ENCODE results near the gene SELENOT.
"Not testable (repeated sequence)": the region's sequence is repeated elsewhere in the genome, so short reads cannot be mapped to it uniquely, and the experiment has no call there.

Gene SELENOT

DNA sequence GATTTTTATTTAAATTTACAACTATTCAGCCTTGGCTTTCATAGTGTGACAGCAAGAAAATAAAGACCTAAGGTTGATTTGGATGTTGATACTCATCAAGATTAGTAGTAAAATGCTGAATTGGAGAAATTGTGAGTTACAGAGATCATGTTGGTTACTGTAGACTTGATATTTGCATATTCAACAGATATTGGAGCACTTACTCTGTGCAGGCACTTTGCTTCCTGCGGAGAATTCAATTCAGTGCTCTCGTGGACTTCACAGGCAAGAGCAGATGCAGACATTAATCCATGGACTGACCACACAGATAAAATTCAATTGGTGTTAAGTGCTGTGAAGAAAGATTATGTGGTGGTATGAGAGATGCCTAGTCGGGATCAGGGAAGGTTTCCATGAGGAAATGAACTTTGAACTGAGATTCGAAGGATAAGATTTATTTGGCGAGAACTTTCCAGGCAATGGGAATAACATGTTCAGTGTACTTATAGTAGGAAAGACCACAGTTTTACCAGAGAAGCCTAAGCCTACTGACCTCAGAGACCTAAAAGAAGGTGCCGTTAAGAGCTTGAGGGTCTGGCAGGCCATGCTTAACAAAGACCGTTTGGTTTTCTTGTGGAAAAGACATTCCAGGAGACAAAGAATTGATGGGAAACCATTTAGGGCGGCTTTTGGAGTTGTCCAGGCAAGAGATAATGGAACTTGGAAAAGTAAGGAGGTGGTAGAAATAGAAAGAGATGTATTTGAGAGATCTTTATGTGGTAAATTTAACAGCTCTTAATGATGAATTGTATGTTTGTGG lies 4.3 kb downstream of the SELENOT start:
- no peak for DNase-seq (ENCODE audit: low spot score)

GRCh38 chr3:150609988-150610387 lies 6.9 kb downstream of the SELENOT start:
- DNase-seq (ENCODE audit: low spot score) = no peak

GRCh38 chr3:150610785-150611184 lies 7.7 kb downstream of the SELENOT start:
- DNase-seq (ENCODE audit: low spot score) = no peak

DNA sequence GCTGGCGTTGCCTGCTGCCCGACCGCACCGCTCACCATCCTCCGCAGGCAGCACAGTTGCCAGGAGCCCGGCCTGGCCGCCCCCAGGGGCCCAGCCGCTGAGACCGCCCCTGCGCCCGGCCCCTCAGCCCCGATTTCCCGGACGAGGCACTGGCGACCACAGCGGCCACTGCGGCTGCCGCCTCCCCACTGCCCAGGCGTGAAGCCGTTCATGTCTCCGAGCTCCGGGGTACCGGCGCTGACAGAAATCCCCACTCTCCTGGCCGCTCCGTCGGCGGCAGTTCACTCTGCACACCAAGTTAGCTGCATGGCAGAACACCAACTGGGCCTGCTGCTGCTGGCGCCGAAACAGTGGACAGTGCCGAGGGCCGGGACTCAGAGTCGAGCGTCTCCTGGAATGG lies 8.5 kb downstream of the SELENOT start:
- no peak for DNase-seq (ENCODE audit: low spot score)

DNA sequence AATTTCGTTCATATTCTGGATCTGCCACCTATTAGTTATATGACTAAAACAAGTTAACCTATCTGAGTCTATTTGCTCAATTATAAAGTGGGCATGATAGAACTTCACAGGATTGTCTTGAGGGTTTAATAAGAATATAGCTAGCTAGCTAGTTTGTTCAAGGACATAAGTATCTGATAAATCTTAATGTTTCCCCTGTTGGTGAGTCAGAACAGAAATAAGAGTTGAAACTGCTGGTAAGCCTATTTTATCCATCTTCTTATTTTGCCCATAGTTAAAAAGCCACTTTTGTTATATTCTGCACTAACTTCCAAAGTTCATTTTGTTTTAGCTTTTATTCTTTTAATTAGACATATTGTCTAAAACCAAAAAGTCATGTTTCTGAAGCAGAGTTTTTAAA lies 9.4 kb downstream of the SELENOT start:
- no peak for DNase-seq (ENCODE audit: low spot score)

- no peak for DNase-seq (ENCODE audit: low spot score)
These were observed 9.9 kb downstream of the SELENOT start for GRCh38 chr3:150613034-150613433.

GRCh38 chr3:150613709-150614480 lies 10.8 kb downstream of the SELENOT start:
- no peak for DNase-seq (ENCODE audit: low spot score)

GRCh38 chr3:150620002-150620689 lies 17.0 kb downstream of the SELENOT start:
- DNase-seq (ENCODE audit: low spot score) = no peak

DNA sequence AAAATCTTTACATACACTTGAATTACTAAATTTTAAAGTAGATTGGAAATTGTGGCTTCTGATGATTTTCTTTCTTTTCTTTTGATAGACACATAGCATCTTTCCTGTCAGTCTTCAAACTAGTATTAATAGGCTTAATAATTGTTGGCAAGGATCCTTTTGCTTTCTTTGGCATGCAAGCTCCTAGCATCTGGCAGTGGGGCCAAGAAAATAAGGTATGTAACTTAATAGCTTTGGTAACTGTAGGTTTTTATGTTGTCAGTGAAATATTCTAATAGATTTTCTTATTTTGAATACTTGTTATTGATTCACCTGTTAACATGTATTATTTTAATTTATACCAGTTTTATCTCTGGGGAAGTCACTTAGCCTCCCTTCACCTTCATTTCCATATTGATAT lies 19.8 kb downstream of the SELENOT start:
- not testable (repeated sequence) for DNase-seq (ENCODE audit: low spot score)

- DNase-seq (ENCODE audit: low spot score) = no peak
These were observed 20.8 kb downstream of the SELENOT start for GRCh38 chr3:150623945-150624344.

DNA sequence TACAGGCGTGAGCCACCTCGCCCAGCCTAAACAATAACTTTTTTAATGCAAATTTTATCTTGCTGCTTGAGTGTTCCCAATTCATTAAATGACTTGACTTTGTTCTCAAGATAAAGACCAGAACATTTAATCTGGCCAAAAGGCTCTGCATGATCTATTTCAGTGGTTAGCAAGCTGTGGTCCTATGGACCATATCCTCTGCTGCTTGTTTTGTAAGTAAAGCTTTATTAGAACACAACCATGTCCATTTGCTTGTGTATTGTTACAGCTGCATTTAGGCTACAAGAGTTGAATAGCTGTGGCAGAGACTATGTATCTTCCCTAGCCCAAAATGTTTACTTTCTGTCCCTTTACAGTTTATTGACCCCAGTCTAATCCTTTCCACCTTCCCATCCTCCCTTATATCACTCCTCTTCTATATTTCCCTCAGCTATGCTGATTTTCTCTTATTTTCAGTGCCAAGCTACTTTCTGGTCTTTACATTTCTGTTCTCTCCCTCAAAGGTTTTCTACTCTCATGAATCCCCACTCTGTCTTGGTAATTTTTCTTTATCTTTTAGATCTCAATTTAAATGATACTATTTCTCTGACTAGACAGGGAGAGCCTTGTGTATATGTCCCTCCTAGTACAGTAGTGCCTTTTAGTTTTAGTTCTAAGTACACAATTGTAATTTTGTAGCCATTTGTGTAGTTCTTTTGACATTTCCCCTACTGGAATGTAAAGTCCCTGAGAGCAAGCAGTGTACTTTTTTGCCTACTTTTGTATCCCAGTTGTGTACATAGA lies 23.2 kb downstream of the SELENOT start:
- DNase-seq (ENCODE audit: low spot score) = no peak

GRCh38 chr3:150627557-150627956 lies 24.4 kb downstream of the SELENOT start:
- DNase-seq (ENCODE audit: low spot score) = no peak

GRCh38 chr3:150631515-150632221 lies 28.5 kb downstream of the SELENOT start:
- no peak for DNase-seq (ENCODE audit: low spot score)

DNA sequence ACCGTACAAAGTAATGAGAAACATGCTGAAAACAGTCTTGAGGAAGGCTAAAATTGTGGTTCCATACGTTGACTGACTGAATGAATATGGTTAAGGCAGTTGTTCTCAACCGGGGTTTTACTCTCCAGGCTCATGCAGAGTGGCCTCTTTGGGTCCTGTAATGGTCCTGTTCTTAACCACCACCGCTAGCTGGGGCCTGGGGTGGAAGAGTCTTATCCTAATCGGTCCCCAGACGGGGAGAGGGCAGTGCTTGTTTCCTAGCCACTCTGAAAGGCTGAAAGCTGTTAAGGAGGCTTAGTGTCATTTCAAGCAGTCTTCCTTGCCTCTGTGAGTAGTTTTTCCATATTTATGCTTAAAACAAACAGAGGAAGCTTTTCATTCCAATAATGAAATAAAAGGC lies 32.0 kb downstream of the SELENOT start:
- DNase-seq (ENCODE audit: low spot score) = no peak

GRCh38 chr3:150635526-150635925 lies 32.4 kb downstream of the SELENOT start:
- no peak for DNase-seq (ENCODE audit: low spot score)

DNA sequence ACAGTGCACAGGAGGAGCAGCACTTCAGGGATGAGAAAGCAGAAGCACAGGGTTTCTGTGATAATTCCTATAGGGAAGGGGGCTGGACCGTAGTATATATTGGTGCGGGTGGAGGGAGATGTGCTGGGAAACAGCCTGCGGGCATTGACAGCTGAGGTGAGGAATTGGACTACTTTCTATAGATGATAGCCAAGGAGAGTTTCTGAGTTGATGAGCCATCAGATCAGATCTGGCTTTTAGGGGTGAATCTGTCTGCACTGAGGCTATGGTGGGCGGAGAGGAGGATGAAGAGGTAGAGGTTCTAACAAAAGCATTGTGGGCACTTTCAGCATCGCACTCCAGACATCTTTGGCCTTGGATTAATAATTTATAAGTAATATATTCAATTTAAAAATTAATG lies 33.1 kb downstream of the SELENOT start:
- no peak for DNase-seq (ENCODE audit: low spot score)

DNA sequence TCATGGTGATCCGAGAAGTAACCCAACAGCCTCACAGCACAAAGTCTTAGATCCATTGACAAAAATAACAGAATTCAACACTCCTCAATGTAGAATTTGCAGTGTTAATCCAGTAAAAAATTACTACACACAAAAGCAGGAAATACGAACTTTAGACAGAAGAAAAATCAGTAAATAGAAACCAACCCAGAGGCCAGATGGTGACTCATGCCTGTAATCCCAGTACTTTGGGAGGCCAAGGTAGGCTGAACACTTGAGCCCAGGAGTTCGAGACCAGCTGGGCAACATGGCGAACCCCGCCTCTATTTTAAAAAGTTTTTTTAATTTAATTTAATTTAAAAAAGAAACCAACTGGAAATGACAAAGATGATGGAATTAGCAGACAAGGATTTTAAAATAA lies 36.1 kb downstream of the SELENOT start:
- DNase-seq (ENCODE audit: low spot score) = no peak

DNA sequence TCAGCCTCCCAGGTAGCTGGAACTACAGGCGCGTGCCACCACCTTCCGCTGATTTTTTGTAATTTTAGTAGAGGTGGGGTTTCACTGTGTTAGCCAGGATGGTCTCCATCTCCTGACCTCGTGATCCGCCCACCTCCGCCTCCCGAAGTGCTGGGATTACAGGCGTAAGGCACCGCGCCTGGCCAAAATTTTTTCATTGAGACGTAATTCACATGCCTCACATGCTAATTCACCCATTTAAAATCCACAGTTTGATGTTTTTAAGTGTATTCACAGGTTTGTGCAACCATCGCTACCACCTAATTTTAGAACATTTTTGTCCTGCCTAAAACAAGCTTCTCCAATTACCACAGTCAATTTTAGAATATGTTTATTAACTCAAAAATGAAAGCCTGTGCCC lies 37.1 kb downstream of the SELENOT start:
- DNase-seq (ENCODE audit: low spot score) = no peak

DNA sequence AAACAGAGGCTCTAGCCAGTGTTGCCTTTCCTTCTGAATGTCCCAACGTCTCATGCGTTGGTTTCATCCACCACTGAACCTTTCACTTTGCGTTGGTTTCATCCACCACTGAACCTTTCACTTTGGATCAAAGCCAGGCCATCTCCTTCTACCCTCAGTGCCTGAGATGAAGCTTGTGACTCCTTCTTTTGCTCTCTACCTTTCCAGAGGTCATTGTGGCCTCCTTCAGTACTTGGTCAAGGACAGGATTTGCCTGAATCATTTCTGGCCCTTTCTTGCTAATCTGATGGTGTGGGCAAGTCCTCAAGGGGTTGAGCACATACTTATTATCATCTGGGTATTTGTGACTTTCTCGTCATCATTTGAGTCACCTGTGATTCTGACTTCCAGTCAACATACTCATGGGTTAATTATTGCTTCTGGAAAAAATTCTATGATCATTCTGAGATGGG lies 50.0 kb downstream of the SELENOT start:
- no peak for DNase-seq (ENCODE audit: low spot score)

DNA sequence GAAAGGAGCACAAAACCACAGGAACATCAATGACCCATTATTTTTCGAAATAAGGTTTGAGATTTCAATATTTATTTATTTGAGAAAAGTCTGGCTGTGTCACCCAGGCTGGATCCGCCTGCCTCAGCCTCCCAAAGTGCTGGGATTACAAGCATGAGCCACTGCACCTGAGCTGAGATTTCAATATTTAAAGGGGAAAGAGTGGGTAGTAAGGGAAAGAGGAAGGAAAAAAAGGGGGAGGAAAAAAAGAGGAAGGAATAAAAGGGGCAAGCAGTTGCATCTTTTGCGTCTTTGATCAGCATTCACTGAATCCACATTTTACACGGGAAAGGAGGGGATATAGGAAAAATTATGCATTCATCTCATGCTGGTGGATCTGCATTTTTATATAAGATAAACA lies 53.2 kb downstream of the SELENOT start:
- DNase-seq (ENCODE audit: low spot score) = no peak

Data from Ammon's horn (tissue), 1 donor.